Activated T-helper 1 cell treated with Interleukin-2 at 50 U/mL for 16 hours (primary cell): Measurements from ENCODE around the gene HOXA6.

Source experiments
- DNase-seq: peaks from one replicate; pipeline ENCODE4 v3.0.0-alpha.2; 2020; ENCODE audit warnings: low read depth

Gene HOXA6

DNA sequence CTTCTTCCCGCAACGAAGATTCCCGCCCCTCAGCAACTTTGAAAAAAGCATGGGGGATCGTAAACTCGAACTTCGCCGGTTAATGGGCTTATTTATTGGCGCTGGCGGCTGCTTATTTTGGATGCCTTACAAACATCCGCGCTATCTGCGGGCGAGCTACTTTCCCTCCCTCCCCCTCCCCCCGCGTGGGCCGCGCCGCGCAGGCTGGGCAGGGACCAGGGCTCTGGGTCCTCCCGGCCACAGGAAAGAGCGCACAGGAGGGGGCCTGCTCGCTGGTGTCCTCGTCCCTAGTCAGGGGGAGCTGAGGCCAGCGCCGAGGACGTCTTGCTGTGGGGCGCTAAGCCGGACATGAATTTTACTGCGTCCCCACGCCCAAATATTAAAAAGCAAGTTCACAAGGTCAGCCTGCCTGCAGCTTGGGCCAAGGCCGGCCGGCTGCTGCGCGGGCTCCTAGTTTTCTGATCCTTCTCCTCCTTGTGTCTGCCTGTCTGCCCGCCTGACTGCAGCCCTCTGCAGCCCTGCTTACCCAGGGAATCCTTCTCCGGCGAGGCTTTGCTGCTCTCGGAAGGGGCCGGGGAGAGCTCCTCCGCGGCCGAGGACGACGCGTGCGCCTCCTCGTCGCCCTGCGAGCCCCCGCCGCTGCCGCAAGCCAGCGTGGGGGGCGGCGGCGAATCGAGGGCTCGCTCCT is 25.4 kb upstream of the HOXA6 start:
- DNase-seq: no peak

DNA sequence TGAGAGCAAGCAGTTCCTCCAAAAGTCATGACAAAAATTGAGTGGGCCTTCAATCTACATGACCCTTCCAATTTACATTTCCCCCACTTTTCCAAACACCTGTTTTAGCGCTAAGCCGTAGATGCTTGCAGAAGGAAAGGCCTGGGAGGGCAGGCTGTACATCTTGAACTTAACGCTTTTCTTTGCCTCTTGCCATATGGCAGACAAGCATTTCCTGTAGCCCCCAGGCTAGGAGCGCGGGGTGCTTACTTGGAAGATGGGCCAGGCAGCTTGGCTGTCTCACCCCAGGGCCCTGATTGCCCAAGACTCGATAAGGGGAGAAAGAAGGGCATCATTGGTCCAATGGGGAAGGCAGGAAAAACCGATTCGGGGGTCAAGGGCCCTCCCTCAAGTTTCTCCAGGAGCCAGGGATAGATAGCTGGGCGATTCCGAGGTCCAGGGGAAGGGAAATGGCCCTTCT is 24.8 kb upstream of the HOXA6 start:
- no peak for DNase-seq

GRCh38 chr7:27171637-27172314 is 24.2 kb upstream of the HOXA6 start:
- DNase-seq: no peak

DNA sequence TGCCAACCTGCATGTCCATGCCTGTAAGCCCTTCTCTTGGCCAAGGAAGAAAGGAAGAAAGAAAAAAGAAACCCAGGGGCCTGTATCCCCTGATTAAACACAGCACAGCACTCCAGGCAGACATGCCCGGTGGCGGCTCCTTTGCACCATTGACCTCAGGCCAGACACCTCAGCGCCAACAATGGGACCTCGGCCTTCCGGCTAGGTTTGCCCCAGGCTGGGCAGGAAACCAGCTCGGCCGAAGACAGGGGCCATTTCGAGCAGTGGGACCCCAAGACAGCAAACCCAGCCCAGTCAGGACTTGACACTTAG is 23.7 kb upstream of the HOXA6 start:
- no peak for DNase-seq

DNA sequence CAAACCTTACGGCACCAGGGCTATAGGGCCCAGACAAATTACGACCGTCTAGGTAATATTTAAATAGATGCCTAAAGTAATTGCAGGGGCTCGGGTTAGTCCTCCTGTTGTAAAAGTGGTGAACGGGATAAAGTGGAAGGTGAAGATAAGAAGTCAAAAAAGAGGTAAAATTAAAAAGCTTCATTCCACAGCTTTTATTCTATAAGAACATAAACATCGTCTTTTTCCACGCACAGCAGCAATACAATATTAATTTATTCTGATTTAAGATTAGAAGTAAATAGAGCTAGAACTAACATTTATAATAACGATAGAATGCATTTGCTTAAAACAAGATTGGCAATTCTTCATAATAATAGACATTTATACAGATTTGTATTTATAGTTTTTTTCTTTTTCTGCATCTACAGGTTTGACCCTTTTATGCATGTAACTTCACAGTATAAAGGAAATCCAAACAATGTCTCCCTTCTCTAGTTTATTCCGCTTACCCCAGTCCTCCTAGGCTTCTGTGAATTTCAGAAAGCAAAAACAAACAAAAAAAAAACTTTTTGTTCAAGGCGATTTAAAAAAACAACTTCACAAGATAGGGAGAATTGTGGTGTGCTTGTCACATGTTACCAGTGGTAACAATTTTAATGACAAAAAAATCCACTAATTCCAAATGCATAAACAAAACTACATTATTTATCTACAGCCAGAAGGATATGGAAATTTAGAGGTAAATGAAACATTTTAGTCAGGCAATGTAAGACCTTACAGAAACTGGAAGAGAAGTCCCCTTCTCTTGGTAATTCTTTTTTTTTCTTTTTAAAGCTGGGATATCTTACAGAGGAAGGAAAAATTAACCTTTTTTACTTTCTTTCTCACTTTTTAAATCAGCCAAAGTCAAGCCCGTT is 23.1 kb upstream of the HOXA6 start:
- DNase-seq: no peak

- no peak for DNase-seq
These were observed 22.3 kb upstream of the HOXA6 start for GRCh38 chr7:27169658-27170425.

GRCh38 chr7:27168265-27168947 is 20.8 kb upstream of the HOXA6 start:
- DNase-seq: no peak

DNA sequence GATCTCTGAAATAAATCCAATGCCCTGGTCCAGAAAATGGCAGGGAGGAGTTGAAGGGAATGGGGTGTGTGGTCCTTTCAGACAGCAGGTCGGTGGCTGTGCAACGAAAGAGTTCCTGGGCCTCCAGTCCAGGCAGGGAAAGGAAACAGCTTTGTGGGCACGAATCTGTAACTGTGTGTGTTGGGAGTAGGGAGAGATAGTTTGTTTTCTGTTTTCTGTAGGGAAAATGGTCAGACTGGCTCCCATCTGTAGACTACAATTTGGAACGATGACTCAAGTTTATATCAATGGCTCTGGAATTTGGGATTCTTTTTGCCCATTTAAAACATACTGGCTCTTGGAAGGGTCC is 20.3 kb upstream of the HOXA6 start:
- DNase-seq: no peak

- DNase-seq: no peak
These were observed 19.2 kb upstream of the HOXA6 start for GRCh38 chr7:27166531-27167505.

GRCh38 chr7:27165996-27166530 is 18.5 kb upstream of the HOXA6 start:
- DNase-seq: no peak

GRCh38 chr7:27165089-27165995 is 17.8 kb upstream of the HOXA6 start, which contains the start of gene HOXA9:
HOXA9 (minus strand) TSS chr7:27165537; CDS start chr7:27165457, 80 bp downstream.
- DNase-seq: no peak

GRCh38 chr7:27164367-27165088 is 17.0 kb upstream of the HOXA6 start:
- no peak for DNase-seq

GRCh38 chr7:27164045-27164366 is 16.4 kb upstream of the HOXA6 start:
- DNase-seq: no peak

DNA sequence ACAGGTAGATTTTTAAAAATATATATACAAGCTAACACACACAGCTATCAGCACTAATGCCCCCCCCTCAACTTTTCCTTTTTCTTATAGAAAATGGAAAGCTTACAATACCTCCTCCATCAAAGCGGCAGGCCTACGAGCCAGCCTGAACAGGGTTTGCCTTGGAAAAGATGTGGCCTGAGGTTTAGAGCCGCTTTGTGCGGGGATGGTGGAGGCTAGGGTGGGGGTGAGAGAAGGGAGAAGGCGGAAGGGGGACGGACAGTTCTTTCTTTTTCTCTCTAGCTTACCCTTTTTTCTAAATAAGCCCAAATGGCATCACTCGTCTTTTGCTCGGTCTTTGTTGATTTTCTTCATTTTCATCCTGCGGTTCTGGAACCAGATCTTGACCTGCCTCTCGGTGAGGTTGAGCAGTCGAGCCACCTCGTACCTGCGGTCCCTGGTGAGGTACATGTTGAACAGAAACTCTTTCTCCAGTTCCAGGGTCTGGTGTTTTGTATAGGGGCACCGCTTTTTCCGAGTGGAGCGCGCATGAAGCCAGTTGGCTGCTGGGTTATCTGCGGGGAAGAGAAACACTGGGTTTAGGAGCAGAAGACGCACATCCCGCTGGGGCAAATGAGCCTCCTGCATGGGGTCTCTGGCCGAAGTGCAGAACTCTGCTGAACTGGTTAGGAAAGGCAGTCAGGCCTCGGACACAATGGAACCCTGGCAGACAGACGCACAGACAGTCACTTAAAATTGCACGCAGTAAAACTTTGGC is 15.9 kb upstream of the HOXA6 start:
- no peak for DNase-seq

- DNase-seq: no peak
These were observed 15.2 kb upstream of the HOXA6 start for GRCh38 chr7:27162561-27163287.

- DNase-seq: no peak
These were observed 14.4 kb upstream of the HOXA6 start for GRCh38 chr7:27161721-27162560.
